Endothelial cell (in vitro differentiated cells): ENCODE data around the gene BABAM2. TPM values are rescaled to one million over a fixed set of nuclear protein-coding genes. Genes with fewer than 3 reads are reported as not detected.

ENCODE experiments used
- DNase-seq: peaks from one replicate; pipeline ENCODE4 v3.0.0; 2021; ENCODE audit warnings: low spot score
- H3K27ac Mint-ChIP-seq: one replicate; pipeline ENCODE4 v1.8.0; 2021; ENCODE audit warnings: mixed read lengths, inconsistent platforms; ENCODE audit not compliant: unreplicated experiment
- H3K27me3 Mint-ChIP-seq: one replicate; pipeline ENCODE4 v1.8.0; 2021; ENCODE audit warnings: mild to moderate bottlenecking, moderate library complexity, mixed read lengths, inconsistent platforms; ENCODE audit not compliant: unreplicated experiment
- H3K36me3 Mint-ChIP-seq: one replicate; pipeline ENCODE4 v1.8.0; 2021; ENCODE audit warnings: mild to moderate bottlenecking, low read depth, mixed read lengths, inconsistent platforms; ENCODE audit not compliant: unreplicated experiment
- H3K4me1 Mint-ChIP-seq: one replicate; pipeline ENCODE4 v1.8.0; 2021; ENCODE audit warnings: mild to moderate bottlenecking, mixed read lengths, inconsistent platforms; ENCODE audit not compliant: unreplicated experiment
- H3K4me3 Mint-ChIP-seq: one replicate; pipeline ENCODE4 v1.8.0; 2021; ENCODE audit warnings: mild to moderate bottlenecking, mixed read lengths, inconsistent platforms; ENCODE audit not compliant: unreplicated experiment
- H3K9me3 Mint-ChIP-seq: one replicate; pipeline ENCODE4 v1.8.0; 2021; ENCODE audit warnings: mixed read lengths, inconsistent platforms; ENCODE audit not compliant: unreplicated experiment
- CTCF ChIP-seq: fragments of 200-600 bp; sonication (generic); IDR thresholded peaks from one replicate; pipeline ENCODE4 v1.5.0; 2021; ENCODE audit warnings: antibody characterized with exemption; ENCODE audit not compliant: unreplicated experiment
- total RNA-seq: library from RNA; stranded (reverse); fragmentation: NEBNext Ultra II Directional; extraction: Animal tissue kit (Norgen Biotek cat#: 25700); gene quantifications from one replicate; pipeline ENCODE4 v1.2.1, GENCODE V29; 2021; ENCODE audit not compliant: unreplicated experiment

BABAM2 gene
- total RNA-seq, 1 donor from 2014 or later = 40.2 TPM

GRCh38 chr2:28339516-28340175, 449.1 kb downstream of the BABAM2 start:
- no peak overlapping the region for H3K27ac Mint-ChIP-seq
- DNase-seq = no peak
- TF ChIP-seq CTCF = no peak
- peaks cover 11% of the 10 kb centered on the region for H3K27me3 Mint-ChIP-seq
- no peaks in the 10 kb centered on the region for H3K9me3 Mint-ChIP-seq
- peaks cover 20% of the 10 kb centered on the region for H3K4me1 Mint-ChIP-seq
- no peaks in the 10 kb centered on the region for H3K36me3 Mint-ChIP-seq
- H3K4me3 Mint-ChIP-seq = no peak overlapping the region

DNA sequence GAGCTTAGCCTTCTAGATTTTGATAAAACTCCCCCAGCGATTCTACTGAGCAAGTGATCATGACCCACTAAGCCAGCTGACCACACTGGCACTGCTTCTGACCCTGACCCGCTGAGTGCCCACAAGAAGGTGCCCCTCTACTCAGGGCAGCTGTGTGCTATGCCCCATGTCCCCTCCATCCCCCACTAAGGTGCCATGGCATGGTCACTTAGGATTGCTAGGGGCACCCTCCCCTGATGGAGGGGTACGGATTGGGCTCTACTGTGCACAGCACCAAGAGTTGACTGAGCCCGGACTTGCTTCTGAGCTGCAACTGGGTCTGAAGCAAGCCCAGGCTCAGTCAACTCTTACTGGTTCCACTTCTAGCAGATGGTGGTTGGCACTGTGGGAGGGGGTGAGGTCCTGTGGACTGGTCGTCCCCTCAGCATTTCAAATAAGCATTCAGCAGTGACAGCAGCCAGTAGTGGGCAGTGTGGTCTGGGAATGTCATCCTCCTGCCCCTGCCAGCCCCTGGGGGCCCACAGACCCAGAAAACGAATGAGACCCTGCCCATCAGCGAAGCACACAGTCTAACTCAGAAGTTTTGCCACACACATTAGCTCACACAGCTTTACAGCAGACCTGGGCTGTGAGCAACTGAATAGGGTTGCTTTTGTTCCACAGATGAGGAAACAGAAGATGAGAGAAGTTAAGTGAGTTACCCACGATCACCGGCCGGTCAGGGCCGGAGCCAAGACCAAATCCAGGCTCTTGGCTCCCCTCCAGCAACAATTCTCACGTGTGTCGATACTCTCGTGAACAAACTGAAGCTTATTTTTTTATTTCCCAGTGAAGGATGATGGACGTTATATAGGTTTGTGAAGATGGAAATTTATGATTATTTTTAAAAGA, 450.0 kb downstream of the BABAM2 start:
- Mint-ChIP-seq H3K4me3 (no peak overlapping the region), H3K27me3 (peaks cover 9% of the 10 kb centered on the region), H3K36me3 (no peaks in the 10 kb centered on the region), H3K4me1 (peaks cover 20% of the 10 kb centered on the region), H3K9me3 (no peaks in the 10 kb centered on the region), H3K27ac (no peak overlapping the region)
- TF ChIP-seq CTCF = no peak
- DNase-seq = no peak

DNA sequence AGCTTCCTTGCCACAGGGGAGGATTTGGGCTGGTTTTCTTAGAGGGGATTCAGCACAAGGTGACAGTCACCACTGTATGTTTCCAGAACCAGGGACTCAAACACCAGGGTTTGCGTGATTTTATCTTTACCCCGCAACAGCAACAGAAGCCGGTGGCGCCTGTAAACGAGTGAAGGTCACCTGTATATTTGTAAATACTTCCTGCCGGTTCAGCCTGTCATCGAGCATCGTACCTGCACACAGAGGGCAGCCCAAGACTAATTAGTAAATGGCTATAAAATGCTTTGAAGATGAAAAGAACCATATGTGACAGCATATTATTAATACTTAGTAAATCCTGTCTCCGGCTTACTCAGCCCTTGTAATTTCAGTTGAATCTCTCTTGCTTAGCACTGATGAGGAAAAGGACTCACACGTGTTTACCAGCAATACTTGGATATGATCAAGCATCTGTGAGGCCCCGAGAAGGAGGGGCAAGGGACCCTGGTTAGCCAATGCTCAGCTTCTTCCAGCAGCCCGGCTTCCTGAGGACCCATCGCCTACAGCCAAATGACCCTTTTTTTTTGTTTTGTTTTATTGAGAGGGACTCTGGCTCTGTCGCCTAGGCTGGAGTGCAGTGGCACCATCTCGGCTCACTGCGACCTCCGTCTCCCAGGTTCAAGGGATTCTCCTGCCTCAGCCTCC, 450.8 kb downstream of the BABAM2 start:
- TF ChIP-seq CTCF = no peak
- no peaks in the 10 kb centered on the region for H3K36me3 Mint-ChIP-seq
- H3K4me3 Mint-ChIP-seq = no peak overlapping the region
- no peak overlapping the region for H3K27ac Mint-ChIP-seq
- no peak for DNase-seq
- no peaks in the 10 kb centered on the region for H3K9me3 Mint-ChIP-seq
- peaks cover 2% of the 10 kb centered on the region for H3K27me3 Mint-ChIP-seq
- peaks cover 20% of the 10 kb centered on the region for H3K4me1 Mint-ChIP-seq

GRCh38 chr2:28342081-28342967, 451.8 kb downstream of the BABAM2 start:
- no peaks in the 10 kb centered on the region for H3K36me3 Mint-ChIP-seq
- no peak overlapping the region for H3K27ac Mint-ChIP-seq
- TF ChIP-seq CTCF = no peak
- no peaks in the 10 kb centered on the region for H3K9me3 Mint-ChIP-seq
- no peak overlapping the region for H3K4me3 Mint-ChIP-seq
- peaks cover 2% of the 10 kb centered on the region for H3K27me3 Mint-ChIP-seq
- peaks cover 21% of the 10 kb centered on the region for H3K4me1 Mint-ChIP-seq
- DNase-seq = no peak
